ENCODE measurements around the gene PARD3.

PARD3 gene

DNA sequence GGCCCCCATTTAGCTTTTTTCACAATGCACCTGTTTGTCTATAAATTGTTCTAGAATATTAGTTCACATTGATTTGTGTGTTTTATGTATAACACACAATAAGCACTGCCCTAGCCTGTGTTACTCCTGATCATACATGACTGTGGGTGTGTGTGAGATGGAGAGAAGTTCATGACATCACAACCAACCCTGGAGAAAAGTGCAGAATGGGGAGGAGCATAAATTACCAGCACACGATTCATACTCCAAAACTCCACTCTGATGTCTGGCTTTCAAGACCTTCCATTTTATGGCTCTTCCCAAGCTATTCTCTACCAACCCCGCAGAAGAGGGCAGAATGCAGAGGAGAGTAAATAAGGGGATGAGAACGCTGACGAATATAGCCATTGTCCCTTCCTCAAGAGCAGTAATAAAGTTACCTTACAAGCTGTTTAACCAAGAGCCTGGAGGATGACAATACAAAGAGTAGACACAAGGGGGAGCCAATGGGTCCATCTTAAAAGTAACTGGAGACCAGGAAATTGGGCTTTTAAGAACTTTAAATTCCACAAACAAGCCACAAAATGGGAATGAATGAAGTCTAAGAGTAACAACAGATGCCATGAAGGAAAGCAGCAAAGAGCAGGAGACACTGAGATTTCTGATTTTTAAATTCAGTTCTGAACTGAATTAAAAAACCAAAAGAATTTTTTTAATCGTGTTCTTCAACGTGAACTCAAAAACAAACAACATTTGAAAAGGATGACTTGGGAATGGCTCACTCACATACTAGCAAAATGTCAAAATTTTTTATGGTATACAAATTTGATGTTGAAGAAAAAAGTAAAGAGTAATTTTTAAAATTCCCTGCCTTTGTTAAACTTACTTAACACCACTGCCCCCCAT lies 159.6 kb downstream of the PARD3 start:
- peak; percentile 33 for DNase-seq (ENCODE audit: low read depth, low spot score)
- POLR2A ChIA-PET, result interaction anchor here (0.5 kb wide), 1 partner anchor 11 kb away, joined by 3 read pairs; no protein-coding TSS in a partner anchor

GRCh38 chr10:34654211-34654610 lies 160.9 kb downstream of the PARD3 start:
- TF ChIP-seq, protein P1, sequence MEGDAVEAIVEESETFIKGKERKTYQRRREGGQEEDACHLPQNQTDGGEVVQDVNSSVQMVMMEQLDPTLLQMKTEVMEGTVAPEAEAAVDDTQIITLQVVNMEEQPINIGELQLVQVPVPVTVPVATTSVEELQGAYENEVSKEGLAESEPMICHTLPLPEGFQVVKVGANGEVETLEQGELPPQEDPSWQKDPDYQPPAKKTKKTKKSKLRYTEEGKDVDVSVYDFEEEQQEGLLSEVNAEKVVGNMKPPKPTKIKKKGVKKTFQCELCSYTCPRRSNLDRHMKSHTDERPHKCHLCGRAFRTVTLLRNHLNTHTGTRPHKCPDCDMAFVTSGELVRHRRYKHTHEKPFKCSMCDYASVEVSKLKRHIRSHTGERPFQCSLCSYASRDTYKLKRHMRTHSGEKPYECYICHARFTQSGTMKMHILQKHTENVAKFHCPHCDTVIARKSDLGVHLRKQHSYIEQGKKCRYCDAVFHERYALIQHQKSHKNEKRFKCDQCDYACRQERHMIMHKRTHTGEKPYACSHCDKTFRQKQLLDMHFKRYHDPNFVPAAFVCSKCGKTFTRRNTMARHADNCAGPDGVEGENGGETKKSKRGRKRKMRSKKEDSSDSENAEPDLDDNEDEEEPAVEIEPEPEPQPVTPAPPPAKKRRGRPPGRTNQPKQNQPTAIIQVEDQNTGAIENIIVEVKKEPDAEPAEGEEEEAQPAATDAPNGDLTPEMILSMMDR (IDR thresholded peaks at IDR 0.05; ENCODE audit: insufficient read depth, low read length, missing control alignments), result no peak
- DNase-seq (ENCODE audit: low read depth, low spot score), result no peak
- CTCF ChIA-PET, result interaction anchor here (0.7 to 3.7 kb wide), 18 partner anchors 8 to 435 kb away, joined by 3 to 42 read pairs (median 6); no protein-coding TSS in a partner anchor
- POLR2A ChIA-PET, result interaction anchor here (0.6 kb wide), 1 partner anchor 29 kb away, joined by 4 read pairs; no protein-coding TSS in a partner anchor
- no peak overlapping the region for H3K4me3 ChIP-seq (ENCODE audit: low read depth, low read length)

More for the DNA sequence above, 159.6 kb downstream of the PARD3 start:
- CTCF ChIA-PET, result interaction anchor here (0.6 to 3.7 kb wide), 41 partner anchors 9 to 1334 kb away, joined by 3 to 42 read pairs (median 4); partner anchors contain the start of gene NRP1
- TF ChIP-seq, protein P1 (IDR thresholded peaks at IDR 0.05; ENCODE audit: insufficient read depth, low read length, missing control alignments), result peak; percentile 67
- no peak overlapping the region for H3K4me3 ChIP-seq (ENCODE audit: low read depth, low read length)

GRCh38 chr10:34653530-34653929 lies 161.6 kb downstream of the PARD3 start:
- POLR2A ChIA-PET, result no interaction called here
- TF ChIP-seq, protein P1 (IDR thresholded peaks at IDR 0.05; ENCODE audit: insufficient read depth, low read length, missing control alignments), result no peak
- H3K4me3 ChIP-seq (ENCODE audit: low read depth, low read length), result no peak overlapping the region
- no peak for DNase-seq (ENCODE audit: low read depth, low spot score)
- CTCF ChIA-PET, result interaction anchor here (0.7 to 2.2 kb wide), 3 partner anchors 15 to 373 kb away, joined by 3 to 11 read pairs (median 6); no protein-coding TSS in a partner anchor

DNA sequence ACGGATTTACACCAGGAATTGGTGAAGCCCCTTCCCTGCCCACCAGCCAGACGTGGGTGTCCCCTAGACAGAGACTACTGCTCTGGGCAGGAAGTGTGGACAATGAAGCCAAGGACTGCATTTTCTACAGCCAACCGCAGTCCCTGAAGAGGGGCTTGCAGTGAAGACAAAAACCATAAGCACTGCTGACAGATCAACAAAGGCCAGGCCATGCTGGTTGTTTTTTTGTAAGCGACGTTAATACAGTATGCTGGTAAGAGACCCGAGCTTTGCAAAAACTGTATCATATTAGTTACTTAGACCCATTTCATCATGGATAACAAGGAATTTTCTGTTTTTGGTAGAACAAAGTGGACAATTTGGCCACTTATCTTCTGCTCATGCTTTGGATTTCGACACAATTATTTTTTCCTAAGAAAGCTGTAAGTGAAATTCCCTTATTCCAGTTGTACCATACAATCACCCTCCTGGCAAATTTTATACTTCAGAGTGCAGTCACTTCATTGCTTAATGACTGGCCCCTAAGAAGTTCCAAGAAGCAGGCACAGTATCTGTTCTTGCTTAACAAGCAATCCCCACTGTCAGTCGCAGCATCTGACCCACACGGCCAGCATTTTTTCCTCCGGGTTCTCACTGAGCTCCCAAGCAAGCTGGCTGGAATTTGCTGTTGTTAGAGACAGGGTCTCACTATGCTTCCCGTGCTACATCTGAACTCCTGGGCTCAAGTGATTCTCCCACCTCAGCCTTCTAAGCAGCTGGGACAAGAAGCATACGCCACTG lies 163.5 kb downstream of the PARD3 start:
- ChIA-PET POLR2A (no interaction called here), CTCF (interaction anchor here (0.9 to 1.8 kb wide), 5 partner anchors 10 to 377 kb away, joined by 3 to 7 read pairs (median 3); no protein-coding TSS in a partner anchor)
- TF ChIP-seq, protein P1 (IDR thresholded peaks at IDR 0.05; ENCODE audit: insufficient read depth, low read length, missing control alignments), result no peak
- no peak for DNase-seq (ENCODE audit: low read depth, low spot score)
- no peak overlapping the region for H3K4me3 ChIP-seq (ENCODE audit: low read depth, low read length)

- POLR2A ChIA-PET, result no interaction called here
- DNase-seq (ENCODE audit: low read depth, low spot score), result no peak
- H3K4me3 ChIP-seq (ENCODE audit: low read depth, low read length), result no peak overlapping the region
- TF ChIP-seq, protein P1 (IDR thresholded peaks at IDR 0.05; ENCODE audit: insufficient read depth, low read length, missing control alignments), result no peak
- CTCF ChIA-PET, result interaction anchor here (5.1 kb wide), 1 partner anchor 12 kb away, joined by 49 read pairs; no protein-coding TSS in a partner anchor
Observed at GRCh38 chr10:34650156-34650555, 164.9 kb downstream of the PARD3 start.

All from AG04449 (cell line).